ENCODE data around the gene NT5C2.

DNA sequence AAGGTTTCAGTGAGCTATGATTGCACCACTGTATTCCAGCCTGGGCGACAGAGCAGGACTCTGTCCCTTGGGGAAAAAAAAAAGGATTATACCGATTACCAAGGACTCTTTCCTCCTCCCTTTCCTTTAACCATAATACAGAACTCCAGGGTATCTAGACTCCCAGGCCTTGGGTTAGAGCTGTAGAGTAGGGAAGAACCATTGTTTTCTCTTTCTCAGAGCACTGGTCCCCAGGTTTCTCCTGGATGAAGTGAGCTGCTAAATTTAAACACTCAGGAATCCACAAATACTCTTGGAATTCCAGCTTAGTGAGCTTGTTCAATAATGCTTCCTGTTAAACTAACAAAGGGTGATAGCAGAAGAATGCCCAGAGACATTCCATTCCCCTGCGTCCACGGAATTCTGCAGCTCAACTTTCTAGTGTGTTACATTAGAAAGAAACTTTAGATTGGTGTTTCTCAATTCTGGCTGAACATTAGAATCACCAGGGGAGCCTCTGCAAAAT is 38.0 kb upstream of the NT5C2 start:
- TF ChIP-seq POLR2A (IDR thresholded peaks at IDR 0.05; ENCODE audit: low read depth, low read length) (no peak), RFX5 (IDR thresholded peaks at IDR 0.05; ENCODE audit: low read depth, low read length) (no peak), SMC3 (IDR thresholded peaks at IDR 0.05; ENCODE audit: low read depth, low read length) (no peak), CEBPB (IDR thresholded peaks at IDR 0.05; ENCODE audit: low read depth, low read length) (peak; percentile 81), RCOR1 (IDR thresholded peaks at IDR 0.05; ENCODE audit: insufficient replicate concordance, low read length) (peak; percentile 72), MAZ (IDR thresholded peaks at IDR 0.05; ENCODE audit: borderline replicate concordance, low read depth, low read length) (no peak)
- TF ChIP-seq, protein P1, sequence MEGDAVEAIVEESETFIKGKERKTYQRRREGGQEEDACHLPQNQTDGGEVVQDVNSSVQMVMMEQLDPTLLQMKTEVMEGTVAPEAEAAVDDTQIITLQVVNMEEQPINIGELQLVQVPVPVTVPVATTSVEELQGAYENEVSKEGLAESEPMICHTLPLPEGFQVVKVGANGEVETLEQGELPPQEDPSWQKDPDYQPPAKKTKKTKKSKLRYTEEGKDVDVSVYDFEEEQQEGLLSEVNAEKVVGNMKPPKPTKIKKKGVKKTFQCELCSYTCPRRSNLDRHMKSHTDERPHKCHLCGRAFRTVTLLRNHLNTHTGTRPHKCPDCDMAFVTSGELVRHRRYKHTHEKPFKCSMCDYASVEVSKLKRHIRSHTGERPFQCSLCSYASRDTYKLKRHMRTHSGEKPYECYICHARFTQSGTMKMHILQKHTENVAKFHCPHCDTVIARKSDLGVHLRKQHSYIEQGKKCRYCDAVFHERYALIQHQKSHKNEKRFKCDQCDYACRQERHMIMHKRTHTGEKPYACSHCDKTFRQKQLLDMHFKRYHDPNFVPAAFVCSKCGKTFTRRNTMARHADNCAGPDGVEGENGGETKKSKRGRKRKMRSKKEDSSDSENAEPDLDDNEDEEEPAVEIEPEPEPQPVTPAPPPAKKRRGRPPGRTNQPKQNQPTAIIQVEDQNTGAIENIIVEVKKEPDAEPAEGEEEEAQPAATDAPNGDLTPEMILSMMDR (conservative IDR thresholded peaks at IDR 0.05; ENCODE audit: low read depth, low read length): no peak
- TF ChIP-seq, protein P2, sequence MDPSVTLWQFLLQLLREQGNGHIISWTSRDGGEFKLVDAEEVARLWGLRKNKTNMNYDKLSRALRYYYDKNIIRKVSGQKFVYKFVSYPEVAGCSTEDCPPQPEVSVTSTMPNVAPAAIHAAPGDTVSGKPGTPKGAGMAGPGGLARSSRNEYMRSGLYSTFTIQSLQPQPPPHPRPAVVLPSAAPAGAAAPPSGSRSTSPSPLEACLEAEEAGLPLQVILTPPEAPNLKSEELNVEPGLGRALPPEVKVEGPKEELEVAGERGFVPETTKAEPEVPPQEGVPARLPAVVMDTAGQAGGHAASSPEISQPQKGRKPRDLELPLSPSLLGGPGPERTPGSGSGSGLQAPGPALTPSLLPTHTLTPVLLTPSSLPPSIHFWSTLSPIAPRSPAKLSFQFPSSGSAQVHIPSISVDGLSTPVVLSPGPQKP (IDR thresholded peaks at IDR 0.05; ENCODE audit: borderline replicate concordance, low read depth, low read length): no peak
- TF ChIP-seq, protein P3, sequence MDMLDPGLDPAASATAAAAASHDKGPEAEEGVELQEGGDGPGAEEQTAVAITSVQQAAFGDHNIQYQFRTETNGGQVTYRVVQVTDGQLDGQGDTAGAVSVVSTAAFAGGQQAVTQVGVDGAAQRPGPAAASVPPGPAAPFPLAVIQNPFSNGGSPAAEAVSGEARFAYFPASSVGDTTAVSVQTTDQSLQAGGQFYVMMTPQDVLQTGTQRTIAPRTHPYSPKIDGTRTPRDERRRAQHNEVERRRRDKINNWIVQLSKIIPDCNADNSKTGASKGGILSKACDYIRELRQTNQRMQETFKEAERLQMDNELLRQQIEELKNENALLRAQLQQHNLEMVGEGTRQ (IDR thresholded peaks at IDR 0.05; ENCODE audit: low read depth, low read length): no peak

Data from IMR-90 (cell line).